CD4-positive, alpha-beta T cell treated with Interleukin-6 at 100 ng/mL for 8 hours (primary cell): ENCODE data around the gene MAML3.

ENCODE experiments used
- DNase-seq: peaks from one replicate; pipeline ENCODE4 v3.0.0-alpha.2; 2020; ENCODE audit warnings: mixed read lengths, low spot score

The MAML3 gene

GRCh38 chr4:140099983-140100382 is 54.0 kb downstream of the MAML3 start:
- peak; percentile 16 for DNase-seq

- no peak for DNase-seq
These were observed 55.4 kb downstream of the MAML3 start for GRCh38 chr4:140098455-140099160.

GRCh38 chr4:140097572-140097971 is 56.4 kb downstream of the MAML3 start:
- no peak for DNase-seq

- DNase-seq, result no peak
These were observed 57.1 kb downstream of the MAML3 start for GRCh38 chr4:140096921-140097320.

- no peak for DNase-seq
These were observed 57.5 kb downstream of the MAML3 start for GRCh38 chr4:140096483-140096861.

GRCh38 chr4:140095694-140096482 is 58.1 kb downstream of the MAML3 start:
- DNase-seq, result peak; percentile 71

GRCh38 chr4:140094438-140095420 is 59.3 kb downstream of the MAML3 start:
- DNase-seq, result peak; percentile 50

- DNase-seq, result no peak
These were observed 61.7 kb downstream of the MAML3 start for GRCh38 chr4:140092094-140092851.

GRCh38 chr4:140091305-140091704 is 62.7 kb downstream of the MAML3 start:
- no peak for DNase-seq

GRCh38 chr4:140090215-140090731 is 63.7 kb downstream of the MAML3 start:
- DNase-seq, result no peak

- no peak for DNase-seq
These were observed 64.8 kb downstream of the MAML3 start for GRCh38 chr4:140089216-140089615.

GRCh38 chr4:140088323-140088967 is 65.5 kb downstream of the MAML3 start:
- no peak for DNase-seq

- no peak for DNase-seq
These were observed 68.1 kb downstream of the MAML3 start for GRCh38 chr4:140085881-140086280.

- no peak for DNase-seq
These were observed 68.8 kb downstream of the MAML3 start for GRCh38 chr4:140085062-140085622.

GRCh38 chr4:140084385-140084784 is 69.6 kb downstream of the MAML3 start:
- DNase-seq, result no peak

GRCh38 chr4:140082391-140082755 is 71.6 kb downstream of the MAML3 start:
- no peak for DNase-seq

- no peak for DNase-seq
These were observed 72.2 kb downstream of the MAML3 start for GRCh38 chr4:140081641-140082390.

- no peak for DNase-seq
These were observed 73.1 kb downstream of the MAML3 start for GRCh38 chr4:140080883-140081282.

- no peak for DNase-seq
These were observed 75.6 kb downstream of the MAML3 start for GRCh38 chr4:140078366-140078765.

GRCh38 chr4:140076307-140076706 is 77.7 kb downstream of the MAML3 start:
- DNase-seq, result no peak
